Measurements from ENCODE around the gene AIPL1.

The AIPL1 gene

GRCh38 chr17:6458460-6458950 lies 23.6 kb upstream of the AIPL1 start:
- TF ChIP-seq, protein P1, sequence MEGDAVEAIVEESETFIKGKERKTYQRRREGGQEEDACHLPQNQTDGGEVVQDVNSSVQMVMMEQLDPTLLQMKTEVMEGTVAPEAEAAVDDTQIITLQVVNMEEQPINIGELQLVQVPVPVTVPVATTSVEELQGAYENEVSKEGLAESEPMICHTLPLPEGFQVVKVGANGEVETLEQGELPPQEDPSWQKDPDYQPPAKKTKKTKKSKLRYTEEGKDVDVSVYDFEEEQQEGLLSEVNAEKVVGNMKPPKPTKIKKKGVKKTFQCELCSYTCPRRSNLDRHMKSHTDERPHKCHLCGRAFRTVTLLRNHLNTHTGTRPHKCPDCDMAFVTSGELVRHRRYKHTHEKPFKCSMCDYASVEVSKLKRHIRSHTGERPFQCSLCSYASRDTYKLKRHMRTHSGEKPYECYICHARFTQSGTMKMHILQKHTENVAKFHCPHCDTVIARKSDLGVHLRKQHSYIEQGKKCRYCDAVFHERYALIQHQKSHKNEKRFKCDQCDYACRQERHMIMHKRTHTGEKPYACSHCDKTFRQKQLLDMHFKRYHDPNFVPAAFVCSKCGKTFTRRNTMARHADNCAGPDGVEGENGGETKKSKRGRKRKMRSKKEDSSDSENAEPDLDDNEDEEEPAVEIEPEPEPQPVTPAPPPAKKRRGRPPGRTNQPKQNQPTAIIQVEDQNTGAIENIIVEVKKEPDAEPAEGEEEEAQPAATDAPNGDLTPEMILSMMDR (IDR thresholded peaks at IDR 0.05; ENCODE audit: extremely low read depth, missing control alignments) = no peak
- DNase-seq (ENCODE audit: low spot score) = no peak

- DNase-seq (ENCODE audit: low spot score) = no peak
- TF ChIP-seq, protein P1 (IDR thresholded peaks at IDR 0.05; ENCODE audit: extremely low read depth, missing control alignments) = no peak
These were observed 23.0 kb upstream of the AIPL1 start for GRCh38 chr17:6457688-6458459.

DNA sequence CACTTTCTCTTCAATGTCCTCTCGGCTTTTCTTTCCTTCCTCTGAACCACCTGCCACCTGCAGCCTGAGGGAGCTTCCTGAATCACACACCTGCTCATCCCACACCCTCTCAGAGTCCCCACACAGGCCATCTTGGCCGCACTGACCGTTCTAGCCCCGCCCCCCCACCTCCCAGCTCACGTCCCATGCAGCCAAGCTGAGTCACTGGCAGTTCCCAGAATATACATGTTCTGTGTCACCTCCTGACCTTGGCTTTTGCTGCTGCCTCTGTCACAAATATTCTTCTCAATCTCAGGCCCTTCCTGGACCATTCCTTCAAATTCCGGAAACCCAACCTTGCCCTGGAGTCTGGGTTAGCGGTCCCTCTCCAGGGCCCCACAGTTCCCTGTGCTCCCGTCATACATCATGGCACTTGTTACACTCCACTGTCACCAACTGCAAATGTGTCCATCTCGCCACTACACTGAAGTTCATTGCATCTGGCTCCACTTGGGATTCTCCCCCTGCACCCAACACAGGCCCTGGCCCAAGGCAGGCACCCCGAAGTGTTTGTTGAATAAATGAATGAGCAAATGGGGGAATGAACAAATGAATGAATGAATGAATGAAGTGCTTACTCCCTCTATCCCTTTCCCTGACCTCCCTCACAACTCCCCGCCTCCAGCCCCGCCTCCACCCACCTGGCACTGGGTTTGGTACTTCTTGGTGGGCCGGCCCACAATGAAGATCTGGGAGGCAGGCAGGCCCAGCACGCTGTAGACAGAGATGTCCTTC lies 22.2 kb upstream of the AIPL1 start:
- TF ChIP-seq, protein P1 (IDR thresholded peaks at IDR 0.05; ENCODE audit: extremely low read depth, missing control alignments) = no peak
- no peak for DNase-seq (ENCODE audit: low spot score)

GRCh38 chr17:6456321-6456720 lies 21.4 kb upstream of the AIPL1 start:
- TF ChIP-seq, protein P1 (IDR thresholded peaks at IDR 0.05; ENCODE audit: extremely low read depth, missing control alignments) = no peak
- no peak for DNase-seq (ENCODE audit: low spot score)

GRCh38 chr17:6455321-6455705 lies 20.4 kb upstream of the AIPL1 start:
- TF ChIP-seq, protein P1 (IDR thresholded peaks at IDR 0.05; ENCODE audit: extremely low read depth, missing control alignments) = no peak
- peak; percentile 63 for DNase-seq (ENCODE audit: low spot score)

DNA sequence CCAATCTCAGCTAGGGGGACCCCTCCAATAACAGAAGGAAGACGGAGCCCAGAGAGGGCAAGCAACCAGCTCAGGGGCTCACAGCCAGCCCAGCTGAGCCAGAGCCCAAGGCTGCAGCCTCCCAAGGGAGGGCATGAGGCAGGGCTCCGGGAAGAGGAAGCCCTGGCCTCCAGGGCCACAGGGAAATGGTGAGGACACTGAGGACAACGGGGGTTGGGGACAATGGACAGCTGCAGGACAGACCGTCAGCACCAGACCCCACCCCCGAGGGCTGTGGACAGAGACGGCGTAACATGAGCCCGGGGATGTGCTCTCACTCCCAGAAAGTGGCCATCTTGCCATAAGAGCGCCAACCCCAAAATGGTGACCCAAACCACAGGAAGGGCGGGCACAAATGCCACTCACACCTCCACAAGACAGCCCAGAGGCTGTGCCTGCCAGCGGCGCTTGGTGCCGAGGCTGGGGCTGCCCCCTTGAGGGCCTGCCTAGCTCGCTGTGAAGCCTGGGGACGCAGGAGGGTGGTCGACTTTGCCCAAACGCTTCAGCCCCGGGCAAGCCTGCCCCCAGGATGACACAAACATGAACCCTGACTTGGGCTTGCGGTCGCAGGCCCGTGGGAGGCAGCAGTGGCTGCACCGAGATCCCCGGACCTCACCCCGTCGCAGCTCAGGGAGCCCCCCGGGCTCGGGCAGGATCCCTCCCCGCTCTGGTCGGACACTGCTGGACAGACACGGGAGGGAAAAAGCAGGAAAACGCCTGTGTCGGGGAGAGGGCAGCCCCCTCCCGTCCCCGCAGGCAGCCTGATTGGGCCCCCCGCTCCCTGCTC lies 19.8 kb upstream of the AIPL1 start:
- no peak for DNase-seq (ENCODE audit: low spot score)
- TF ChIP-seq, protein P1 (IDR thresholded peaks at IDR 0.05; ENCODE audit: extremely low read depth, missing control alignments) = no peak
